ENCODE data around the gene NFE2L3. TPM values are rescaled to one million over a fixed set of nuclear protein-coding genes. Genes with fewer than 3 reads are reported as not detected.
"Not testable (repeated sequence)": the region's sequence is repeated elsewhere in the genome, so short reads cannot be mapped to it uniquely, and the experiment has no call there.

NFE2L3 gene
- total RNA-seq, 2 donors from 2014 or later: 1.3 to 1.7 TPM

- intact Hi-C loops (cut with DNase I): no loop called here
- DNase-seq (no peak), ATAC-seq (no peak)
Observed at GRCh38 chr7:26162431-26162830, 10.4 kb downstream of the NFE2L3 start.

GRCh38 chr7:26163804-26164203 is 11.8 kb downstream of the NFE2L3 start:
- ATAC-seq; intact Hi-C loops (cut with DNase I); DNase-seq: not testable (repeated sequence)

GRCh38 chr7:26165950-26166683 is 14.1 kb downstream of the NFE2L3 start:
- ATAC-seq: peak in 1 of 2 donors; percentile 15
- DNase-seq: no peak
- intact Hi-C loops (cut with DNase I): no loop called here

GRCh38 chr7:26166684-26167266 is 14.8 kb downstream of the NFE2L3 start:
- intact Hi-C loops (cut with DNase I): no loop called here

DNA sequence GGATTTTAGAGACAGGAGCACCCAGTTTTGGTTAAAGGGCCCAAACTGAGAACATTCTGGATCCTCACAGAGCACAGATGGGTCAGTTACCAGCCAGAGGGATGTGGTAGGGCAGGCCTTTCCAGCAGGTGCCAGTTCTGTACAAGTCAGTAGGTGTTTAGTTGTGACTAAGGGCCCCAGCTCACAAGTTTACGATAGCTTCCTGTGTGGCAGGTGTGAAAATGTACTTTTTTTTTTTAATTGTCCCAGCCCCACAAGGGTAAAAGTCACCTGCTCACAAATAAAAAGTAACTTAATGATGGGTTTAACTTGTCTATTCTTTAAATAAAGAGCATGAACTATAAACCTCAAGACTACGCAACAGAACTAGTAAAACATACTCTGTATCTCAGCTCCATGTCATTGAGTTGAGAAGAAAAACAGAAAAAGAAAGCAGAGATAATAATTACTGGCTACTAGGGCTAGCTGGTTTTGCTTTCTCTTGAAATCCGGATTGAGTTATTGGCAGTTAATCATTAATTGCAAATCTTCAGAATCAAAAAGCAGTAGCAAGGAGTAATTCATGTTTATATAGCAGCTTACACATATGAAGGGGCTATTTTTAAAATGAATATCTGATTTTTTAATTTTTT is 15.4 kb downstream of the NFE2L3 start:
- intact Hi-C loops (cut with DNase I): no loop called here
- DNase-seq (no peak), ATAC-seq (peak in 1 of 2 donors; percentile 30)

More at GRCh38 chr7:26166684-26167266, 14.8 kb downstream of the NFE2L3 start:
- ATAC-seq: no peak
- no peak for DNase-seq

DNA sequence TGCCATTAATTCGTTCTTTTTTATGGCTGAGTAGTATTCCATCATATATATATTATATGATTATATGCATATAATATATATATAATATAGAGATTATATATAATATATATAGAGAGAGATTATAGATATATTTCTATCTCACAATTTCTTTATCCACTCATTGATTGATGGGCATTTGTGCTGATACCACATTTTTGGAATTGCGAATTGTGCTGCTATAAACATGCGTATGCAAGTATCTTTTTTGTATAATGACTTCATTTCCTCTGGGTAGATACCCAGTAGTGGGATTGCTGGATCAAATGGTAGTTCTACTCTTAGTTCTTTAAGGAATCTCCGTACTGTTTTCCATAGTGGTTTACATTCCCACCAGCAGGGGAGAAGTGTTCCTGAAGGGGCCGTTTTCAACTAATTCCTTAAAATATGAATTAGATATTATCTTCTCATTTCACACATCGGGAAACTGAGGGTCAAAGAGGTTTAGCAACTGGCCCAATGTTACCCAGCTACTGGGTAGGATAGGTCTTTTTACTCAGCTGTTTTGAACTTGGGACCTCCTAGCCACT is 16.5 kb downstream of the NFE2L3 start:
- ATAC-seq: no peak
- DNase-seq: no peak
- intact Hi-C loops (cut with DNase I): no loop called here

- intact Hi-C loops (cut with DNase I): no loop called here
- ATAC-seq (no peak), DNase-seq (no peak)
Observed at GRCh38 chr7:26169271-26169670, 17.3 kb downstream of the NFE2L3 start.

- DNase-seq (no peak), ATAC-seq (no peak)
- intact Hi-C loops (cut with DNase I): no loop called here
Observed at GRCh38 chr7:26170663-26171062, 18.7 kb downstream of the NFE2L3 start.

DNA sequence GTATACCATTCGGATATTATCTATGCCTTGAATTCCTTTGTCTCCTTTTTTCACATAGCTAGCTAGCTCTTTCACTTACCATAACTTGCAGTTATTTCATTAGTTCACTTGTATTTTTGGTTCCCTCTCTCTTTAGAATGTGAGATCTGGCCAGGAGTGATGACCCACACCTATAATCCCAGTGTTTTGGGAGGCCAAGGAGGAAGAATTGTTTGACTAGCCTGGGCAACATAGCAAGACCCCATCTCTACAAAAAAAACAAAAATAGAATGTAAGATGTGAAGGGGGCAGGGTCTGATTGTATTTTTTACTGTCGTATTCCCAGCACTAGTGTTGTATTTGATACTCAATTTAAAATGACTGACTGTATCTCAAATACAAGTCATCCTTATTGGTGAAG is 19.6 kb downstream of the NFE2L3 start:
- ATAC-seq: no peak

DNA sequence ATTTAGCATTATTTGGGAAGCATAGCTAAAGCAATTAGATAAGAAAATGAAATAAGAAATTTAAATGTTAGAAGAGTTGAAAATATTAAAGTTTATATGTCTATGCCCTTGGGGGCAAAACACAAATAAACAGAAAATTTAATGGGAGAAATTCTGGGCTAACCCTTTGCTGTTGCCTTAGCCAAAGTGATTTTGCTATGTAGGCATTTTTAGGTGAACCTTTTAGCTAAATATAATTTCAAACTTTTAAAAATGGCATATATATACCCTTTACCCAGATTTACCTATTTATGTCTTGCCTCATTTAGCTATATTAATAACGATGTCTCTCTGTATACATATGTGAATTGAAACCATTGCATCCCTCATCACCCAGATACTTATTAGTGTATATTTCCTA is 20.1 kb downstream of the NFE2L3 start:
- intact Hi-C loops (cut with DNase I): no loop called here
- ATAC-seq (no peak), DNase-seq (no peak)

More for the DNA sequence above, 19.6 kb downstream of the NFE2L3 start:
- intact Hi-C loops (cut with DNase I): no loop called here
- DNase-seq: no peak

DNA sequence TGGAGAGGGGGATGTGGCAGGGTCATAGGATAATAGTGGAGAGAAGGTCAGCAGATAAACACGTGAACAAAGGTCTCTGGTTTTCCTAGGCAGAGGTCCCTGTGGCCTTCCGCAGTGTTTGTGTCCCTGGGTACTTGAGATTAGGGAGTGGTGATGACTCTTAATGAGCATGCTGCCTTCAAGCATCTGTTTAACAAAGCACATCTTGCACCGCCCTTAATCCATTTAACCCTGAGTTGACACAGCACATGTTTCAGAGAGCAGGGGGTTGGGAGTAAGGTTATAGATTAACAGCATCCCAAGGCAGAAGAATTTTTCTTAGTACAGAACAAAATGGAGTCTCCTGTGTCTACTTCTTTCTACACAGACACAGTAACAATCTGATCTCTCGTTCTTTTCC is 23.9 kb downstream of the NFE2L3 start:
- ATAC-seq; DNase-seq; intact Hi-C loops (cut with DNase I): not testable (repeated sequence)

DNA sequence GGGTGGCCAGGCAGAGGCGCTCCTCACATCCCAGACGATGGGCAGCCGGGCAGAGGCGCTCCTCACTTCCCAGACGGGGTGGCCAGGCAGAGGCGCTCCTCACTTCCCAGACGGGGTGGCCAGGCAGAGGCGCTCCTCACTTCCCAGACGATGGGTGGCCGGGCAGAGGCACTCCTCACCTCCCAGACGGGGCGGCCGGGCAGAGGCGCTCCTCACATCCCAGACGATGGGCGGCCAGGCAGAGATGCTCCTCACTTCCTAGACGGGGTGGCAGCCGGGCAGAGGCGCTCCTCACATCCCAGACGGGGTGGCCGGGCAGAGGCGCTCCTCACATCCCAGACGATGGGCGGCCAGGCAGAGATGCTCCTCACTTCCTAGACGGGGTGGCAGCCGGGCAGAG is 24.7 kb downstream of the NFE2L3 start:
- intact Hi-C loops (cut with DNase I); ATAC-seq; DNase-seq: not testable (repeated sequence)

- DNase-seq, ATAC-seq: not testable (repeated sequence)
Observed at GRCh38 chr7:26177269-26177668, 25.3 kb downstream of the NFE2L3 start.

DNA sequence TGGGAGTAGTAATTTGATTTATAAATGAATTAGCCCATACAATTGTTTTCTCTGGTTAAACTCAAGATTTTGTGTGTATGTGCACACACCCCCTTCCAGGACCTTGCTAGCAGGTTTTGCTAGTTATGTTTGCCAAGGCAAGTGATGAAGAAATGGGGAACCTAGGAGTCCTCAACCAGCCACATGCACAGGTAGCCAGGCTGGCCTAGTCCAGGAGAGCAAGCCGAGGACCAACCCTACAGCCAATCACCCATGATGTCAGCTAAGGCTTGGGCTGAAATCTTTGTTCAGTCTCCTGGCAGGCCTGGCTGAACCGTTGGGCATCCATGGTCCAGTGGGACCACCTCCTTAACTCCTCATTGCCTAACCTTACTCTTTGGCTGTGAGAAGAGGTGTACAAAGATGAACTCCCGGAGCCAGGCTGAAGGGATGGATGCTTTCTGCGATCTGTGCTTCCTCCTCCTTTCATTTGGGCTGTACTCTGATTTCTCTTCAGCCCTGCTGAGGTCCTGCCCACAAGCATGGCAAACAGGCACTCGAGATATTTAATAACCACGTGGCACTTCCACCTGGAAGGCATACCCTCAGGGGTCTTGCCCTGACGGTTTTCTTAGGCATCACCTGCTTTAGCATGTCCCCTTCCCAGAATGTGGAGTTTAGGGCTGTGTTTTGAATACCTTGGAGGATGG is 26.4 kb downstream of the NFE2L3 start:
- no peak for DNase-seq
- peak in 1 of 2 donors; percentile 14 for ATAC-seq
- intact Hi-C loops (cut with DNase I): no loop called here

More at GRCh38 chr7:26177269-26177668, 25.3 kb downstream of the NFE2L3 start:
- intact Hi-C loops (cut with DNase I): not testable (repeated sequence)

DNA sequence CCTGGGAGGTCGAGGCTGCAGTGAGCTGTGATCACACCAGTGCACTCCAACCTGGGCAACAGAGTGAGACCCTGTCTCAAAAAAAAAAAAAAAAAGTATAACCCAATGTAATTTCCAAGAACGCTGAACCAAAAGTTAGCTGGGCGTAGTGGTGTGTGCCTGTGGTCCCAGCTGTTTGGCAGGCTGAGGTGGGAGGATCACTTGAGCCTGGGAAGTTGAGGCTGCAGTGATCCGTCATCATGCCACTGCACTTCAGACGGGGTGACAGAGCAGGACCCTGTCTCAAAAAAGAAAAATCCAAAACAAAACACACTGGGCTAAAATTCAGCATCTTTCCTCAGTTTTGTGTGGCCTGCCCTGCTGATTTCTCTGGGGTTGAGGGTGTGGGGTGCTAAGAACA is 27.4 kb downstream of the NFE2L3 start:
- no peak for DNase-seq
- intact Hi-C loops (cut with DNase I): no loop called here
- peak in 1 of 2 donors; percentile 7 for ATAC-seq

DNA sequence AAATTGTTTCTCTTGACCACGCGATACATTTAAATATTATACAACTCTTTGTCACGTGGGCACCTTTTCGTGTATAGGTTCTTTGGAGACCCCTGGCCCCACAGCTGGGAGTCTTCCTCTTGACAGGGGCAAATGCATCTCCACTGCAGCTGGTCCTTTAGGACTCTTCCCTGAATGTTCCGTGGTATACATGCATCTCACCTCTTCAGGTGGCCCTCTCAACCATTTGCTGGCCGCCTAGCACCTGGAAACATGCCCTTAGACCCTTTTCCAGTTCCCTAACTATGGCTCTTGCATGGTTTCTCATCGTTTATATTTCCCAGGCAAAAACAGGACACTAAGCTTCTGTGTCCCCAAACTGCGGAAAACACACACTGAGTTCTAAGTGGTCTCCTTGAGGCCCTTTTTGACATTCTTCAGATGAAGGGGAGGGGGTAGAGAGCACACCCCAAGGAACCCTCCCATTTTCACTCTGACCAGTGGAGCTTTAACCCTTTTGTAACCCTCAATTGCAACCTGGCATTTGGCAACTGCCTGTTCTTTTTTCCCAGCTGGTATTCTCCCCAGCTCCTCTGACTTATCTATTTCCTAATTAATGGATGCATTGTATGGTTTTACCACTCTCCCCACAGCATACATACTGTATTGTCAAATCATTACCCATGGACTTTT is 28.0 kb downstream of the NFE2L3 start:
- intact Hi-C loops (cut with DNase I): no loop called here
- peak in 1 of 2 donors; percentile 7 for ATAC-seq
- DNase-seq: no peak

DNA sequence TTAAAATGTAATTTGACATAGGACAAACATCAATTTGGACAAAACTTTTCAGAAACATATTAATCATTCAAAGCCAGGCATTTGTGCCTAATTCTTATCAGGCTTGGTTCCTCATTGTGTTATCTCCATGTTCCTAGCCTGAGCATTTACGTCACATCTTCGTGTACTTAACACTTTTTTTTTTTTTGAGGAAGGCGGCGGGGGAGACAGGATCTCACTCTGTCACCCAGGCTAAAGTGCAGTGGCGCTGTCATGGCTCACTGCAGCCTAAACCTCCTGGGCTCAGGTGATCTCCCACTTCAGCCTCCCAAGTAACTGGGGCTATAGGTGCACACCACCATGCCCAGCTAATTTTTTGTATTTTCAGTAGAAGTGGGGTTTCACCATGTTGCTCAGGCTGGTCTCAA is 28.8 kb downstream of the NFE2L3 start:
- no peak for DNase-seq
- intact Hi-C loops (cut with DNase I): no loop called here

DNA sequence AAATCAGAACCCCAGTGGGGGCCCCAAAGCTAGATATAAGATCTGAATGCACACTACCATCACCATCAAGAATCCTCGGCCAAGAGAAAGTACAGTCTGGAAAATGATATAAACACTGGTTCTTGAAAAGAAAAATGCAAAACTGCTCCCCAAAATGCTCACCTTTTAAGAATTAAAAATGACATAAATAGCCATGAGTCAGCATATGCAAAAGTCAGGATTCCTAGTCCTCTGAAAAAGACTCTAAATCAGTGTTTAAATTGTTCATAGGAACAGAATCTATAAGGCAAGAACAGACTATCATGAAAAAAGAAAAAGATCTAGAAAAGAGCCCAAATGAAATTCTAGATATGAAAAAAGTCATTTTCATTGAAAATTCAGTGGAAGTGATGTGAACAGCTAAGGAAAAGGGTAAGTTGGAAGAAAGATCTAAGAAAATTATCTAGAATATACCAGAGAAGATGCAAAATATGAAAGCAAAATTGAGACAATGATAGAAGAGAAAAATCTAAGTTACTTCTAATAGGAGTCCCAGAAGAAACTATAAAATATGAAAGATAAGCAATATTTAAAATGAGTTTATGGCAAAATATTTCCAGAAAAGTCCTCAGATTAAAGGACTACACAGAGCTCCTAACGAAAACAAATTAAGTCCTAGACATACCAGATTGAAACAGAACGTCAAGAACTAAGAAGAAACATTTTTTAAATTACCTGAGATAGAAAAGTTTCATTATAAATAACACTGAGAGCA is 29.7 kb downstream of the NFE2L3 start:
- ATAC-seq: no peak
- intact Hi-C loops (cut with DNase I): no loop called here
- DNase-seq: no peak

More for the DNA sequence above, 28.8 kb downstream of the NFE2L3 start:
- peak in 1 of 2 donors; percentile 27 for ATAC-seq
